ENCODE results near the gene EIF4G3. TPM values are rescaled to one million over a fixed set of nuclear protein-coding genes. Genes with fewer than 3 reads are reported as not detected.

Gene EIF4G3
- total and polyA plus RNA-seq, 2 donors (not counting 3 experiments of a cell fraction or from before 2014, with no cell fraction given), result 40.7 to 78.5 TPM

- no peak overlapping the region for H3K4me2 ChIP-seq (ENCODE audit: insufficient read depth, low read length)
- no peak overlapping the region for H2AFZ ChIP-seq (ENCODE audit: low read depth, low read length)
- no peaks in the 10 kb centered on the region for H3K9me1 ChIP-seq (replicated peaks; ENCODE audit: control insufficient read depth, extremely low read depth, insufficient read depth, low read length)
- ChIA-PET CTCF (no interaction called here), POLR2A (no interaction called here)
- H4K20me1 ChIP-seq (replicated peaks; ENCODE audit: control insufficient read depth, extremely low read depth, insufficient read depth, low read length), result no peaks in the 10 kb centered on the region
- peaks cover 19% of the 10 kb centered on the region for H3K79me2 ChIP-seq (ENCODE audit: control insufficient read depth, insufficient read depth, low read length)
- FAIRE-seq (no peak), DNase-seq (ENCODE audit: low read depth, low spot score) (no peak)
- H3K9me3 ChIP-seq (replicated peaks; ENCODE audit: control insufficient read depth, insufficient read depth, low read length), result no peaks in the 10 kb centered on the region
- intact Hi-C loops (cut with micrococcal nuclease) (no loop called here), dilution Hi-C loops (cut with MboI; ENCODE audit: extremely low pct_ligation_motif_present, low sequenced_read_pairs) (no loop called here)
- no peak overlapping the region for H3K9ac ChIP-seq (replicated peaks; ENCODE audit: extremely low read depth, insufficient read depth, low read length)
- TF ChIP-seq FOS (IDR thresholded peaks at IDR 0.05; ENCODE audit: borderline replicate concordance, insufficient read depth, low read length) (no peak), POLR2AphosphoS5 (IDR thresholded peaks at IDR 0.05; ENCODE audit: insufficient read depth, low read depth, low read length) (no peak), POLR2A (IDR thresholded peaks at IDR 0.05; ENCODE audit: low read depth, low read length) (no peak), JUN (IDR thresholded peaks at IDR 0.05; ENCODE audit: borderline replicate concordance, insufficient read depth, insufficient read length, low read depth) (no peak), EZH2 (IDR thresholded peaks at IDR 0.05; ENCODE audit: borderline replicate concordance, low read depth, low read length, severe bottlenecking) (no peak), GATA2 (IDR thresholded peaks at IDR 0.05; ENCODE audit: insufficient read depth, insufficient read length, low read depth, low read length) (no peak), MYC (IDR thresholded peaks at IDR 0.05; ENCODE audit: low read depth, low read length) (no peak)
- TF ChIP-seq, protein P1, sequence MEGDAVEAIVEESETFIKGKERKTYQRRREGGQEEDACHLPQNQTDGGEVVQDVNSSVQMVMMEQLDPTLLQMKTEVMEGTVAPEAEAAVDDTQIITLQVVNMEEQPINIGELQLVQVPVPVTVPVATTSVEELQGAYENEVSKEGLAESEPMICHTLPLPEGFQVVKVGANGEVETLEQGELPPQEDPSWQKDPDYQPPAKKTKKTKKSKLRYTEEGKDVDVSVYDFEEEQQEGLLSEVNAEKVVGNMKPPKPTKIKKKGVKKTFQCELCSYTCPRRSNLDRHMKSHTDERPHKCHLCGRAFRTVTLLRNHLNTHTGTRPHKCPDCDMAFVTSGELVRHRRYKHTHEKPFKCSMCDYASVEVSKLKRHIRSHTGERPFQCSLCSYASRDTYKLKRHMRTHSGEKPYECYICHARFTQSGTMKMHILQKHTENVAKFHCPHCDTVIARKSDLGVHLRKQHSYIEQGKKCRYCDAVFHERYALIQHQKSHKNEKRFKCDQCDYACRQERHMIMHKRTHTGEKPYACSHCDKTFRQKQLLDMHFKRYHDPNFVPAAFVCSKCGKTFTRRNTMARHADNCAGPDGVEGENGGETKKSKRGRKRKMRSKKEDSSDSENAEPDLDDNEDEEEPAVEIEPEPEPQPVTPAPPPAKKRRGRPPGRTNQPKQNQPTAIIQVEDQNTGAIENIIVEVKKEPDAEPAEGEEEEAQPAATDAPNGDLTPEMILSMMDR (IDR thresholded peaks at IDR 0.05; ENCODE audit: extremely low read depth in 1 of 2, insufficient read depth in 1 of 2, low read depth in 1 of 2, low read length in 2 of 2), result no peak
- TF ChIP-seq, protein P2, sequence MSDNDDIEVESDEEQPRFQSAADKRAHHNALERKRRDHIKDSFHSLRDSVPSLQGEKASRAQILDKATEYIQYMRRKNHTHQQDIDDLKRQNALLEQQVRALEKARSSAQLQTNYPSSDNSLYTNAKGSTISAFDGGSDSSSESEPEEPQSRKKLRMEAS (IDR thresholded peaks at IDR 0.05; ENCODE audit: insufficient read depth, insufficient read length), result no peak
- H3K4me1 ChIP-seq (ENCODE audit: control insufficient read depth, extremely low read depth, insufficient read depth, low read length), result peaks cover 1% of the 10 kb centered on the region
- no peak overlapping the region for H3K27ac ChIP-seq (ENCODE audit: insufficient read depth, low read depth, low read length)
- no peaks in the 10 kb centered on the region for H3K36me3 ChIP-seq (ENCODE audit: control insufficient read depth in 2 of 2, extremely low read depth in 1 of 2, insufficient read depth in 2 of 2, low read length in 2 of 2)
- no peaks in the 10 kb centered on the region for H3K27me3 ChIP-seq (ENCODE audit: control insufficient read depth in 2 of 2, insufficient read depth in 2 of 2, low read length in 2 of 2)
- H3K4me3 ChIP-seq (replicated peaks in 1 of 3; ENCODE audit: insufficient read depth in 1 of 3, low read depth in 1 of 3, low read length in 3 of 3), result no peak overlapping the region
- no TSS peak for BruUV-seq (replicated peaks)
These were observed 94.6 kb downstream of the EIF4G3 start for GRCh38 chr1:21082073-21082472.

Data from endothelial cell of umbilical vein (primary cell).